AG04450 (cell line): ENCODE measurements around the gene ZNF285. TPM values are rescaled to one million over a fixed set of nuclear protein-coding genes. Genes with fewer than 3 reads are reported as not detected.
"Not testable (repeated sequence)": the region's sequence is repeated elsewhere in the genome, so short reads cannot be mapped to it uniquely, and the experiment has no call there.

Source experiments
- CTCF ChIA-PET: fragments of 300-600, 350-600 bp; formaldehyde crosslinking; extraction: SDS; loops from one replicate; lab custom pipeline; 2022; ENCODE audit warnings: antibody characterized with exemption, inconsistent platforms; lab: Charles Lee
- POLR2A ChIA-PET: fragments of 350-600 bp; formaldehyde crosslinking; extraction: SDS; loops from one replicate; lab custom pipeline; 2021; ENCODE audit warnings: antibody characterized with exemption, inconsistent platforms; lab: Yijun Ruan, JAX
- DNase-seq: peaks from one replicate; pipeline ENCODE4 v3.0.0-alpha.2; 2011; ENCODE audit warnings: low read depth, low spot score
- H3K27ac ChIP-seq: one replicate; pipeline ENCODE4 v1.5.1; 2012; ENCODE audit warnings: low read depth, low read length, control low read depth
- H3K27me3 ChIP-seq: one replicate; pipeline ENCODE4 v1.6.0; 2012; ENCODE audit warnings: low read length; ENCODE audit not compliant: control insufficient read depth, insufficient read depth
- H3K4me3 ChIP-seq: 2 replicates; pipeline ENCODE4 v1.5.1; 2011; ENCODE audit warnings: mild to moderate bottlenecking, low read depth, low read length, control low read depth
- H3K9me3 ChIP-seq: 2 replicates; pipeline ENCODE4 v1.5.1; 2012; ENCODE audit warnings: low read length; ENCODE audit not compliant: control insufficient read depth, insufficient read depth
- CTCF ChIP-seq: IDR thresholded peaks from 2 replicates; pipeline ENCODE4 v1.5.1; 2011; ENCODE audit warnings: low read depth, low read length, control low read depth, inconsistent platforms
- polyA plus RNA-seq: library from polyadenylated mRNA; depleted of rRNA; stranded (reverse); fragments of >200 nt; gene quantifications from 2 replicates; pipeline ENCODE4 v1.2.3, GENCODE V29; 2011

Gene ZNF285
- polyA plus RNA-seq, 1 experiment: 4.4 TPM

- Histone ChIP-seq H3K4me3 (no peak overlapping the region), H3K9me3 (peaks cover 55% of the 10 kb centered on the region), H3K27me3 (no peaks in the 10 kb centered on the region), H3K27ac (no peak overlapping the region)
- ChIA-PET POLR2A (no interaction called here), CTCF (no interaction called here)
- TF ChIP-seq CTCF: no peak
- no peak for DNase-seq
Measured at GRCh38 chr19:44430956-44431355, 29.5 kb upstream of the ZNF285 start.

GRCh38 chr19:44415553-44415952, 14.1 kb upstream of the ZNF285 start:
- H3K9me3 ChIP-seq: peaks cover 18% of the 10 kb centered on the region
- H3K27ac ChIP-seq, POLR2A ChIA-PET, DNase-seq, CTCF ChIA-PET, H3K27me3 ChIP-seq, H3K4me3 ChIP-seq: not testable (repeated sequence)

DNA sequence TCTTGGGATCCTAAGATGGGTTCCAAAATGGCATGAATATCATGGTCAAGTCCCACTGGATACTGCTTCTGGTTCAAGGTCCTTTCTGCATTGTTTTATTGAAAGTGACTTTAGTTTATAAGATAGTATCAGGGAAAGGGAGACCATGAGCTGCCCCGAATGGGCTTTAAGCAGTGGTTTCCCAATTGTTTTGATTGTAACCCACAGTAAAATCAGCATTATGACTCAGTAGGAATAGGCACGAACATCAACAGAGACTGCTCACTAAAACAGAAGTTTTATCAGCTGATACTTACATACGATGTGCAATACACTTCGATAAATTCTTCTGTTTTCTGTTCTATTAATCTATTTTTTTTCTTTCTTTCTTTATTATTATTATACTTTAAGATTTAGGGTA, 12.1 kb downstream of the ZNF285 start:
- CTCF ChIA-PET, H3K27ac ChIP-seq, H3K27me3 ChIP-seq, POLR2A ChIA-PET, H3K4me3 ChIP-seq, DNase-seq, H3K9me3 ChIP-seq: not testable (repeated sequence)

- CTCF ChIA-PET: interaction anchor here (0.6 kb wide), 2 partner anchors 11 to 75 kb away, joined by 3 read pairs; no protein-coding TSS in a partner anchor
- no peak for DNase-seq
- Histone ChIP-seq H3K27me3 (no peaks in the 10 kb centered on the region), H3K27ac (no peak overlapping the region), H3K9me3 (no peaks in the 10 kb centered on the region), H3K4me3 (no peak overlapping the region)
- POLR2A ChIA-PET: no interaction called here
- TF ChIP-seq CTCF: no peak
Measured at GRCh38 chr19:44374789-44375188, 26.6 kb downstream of the ZNF285 start.

DNA sequence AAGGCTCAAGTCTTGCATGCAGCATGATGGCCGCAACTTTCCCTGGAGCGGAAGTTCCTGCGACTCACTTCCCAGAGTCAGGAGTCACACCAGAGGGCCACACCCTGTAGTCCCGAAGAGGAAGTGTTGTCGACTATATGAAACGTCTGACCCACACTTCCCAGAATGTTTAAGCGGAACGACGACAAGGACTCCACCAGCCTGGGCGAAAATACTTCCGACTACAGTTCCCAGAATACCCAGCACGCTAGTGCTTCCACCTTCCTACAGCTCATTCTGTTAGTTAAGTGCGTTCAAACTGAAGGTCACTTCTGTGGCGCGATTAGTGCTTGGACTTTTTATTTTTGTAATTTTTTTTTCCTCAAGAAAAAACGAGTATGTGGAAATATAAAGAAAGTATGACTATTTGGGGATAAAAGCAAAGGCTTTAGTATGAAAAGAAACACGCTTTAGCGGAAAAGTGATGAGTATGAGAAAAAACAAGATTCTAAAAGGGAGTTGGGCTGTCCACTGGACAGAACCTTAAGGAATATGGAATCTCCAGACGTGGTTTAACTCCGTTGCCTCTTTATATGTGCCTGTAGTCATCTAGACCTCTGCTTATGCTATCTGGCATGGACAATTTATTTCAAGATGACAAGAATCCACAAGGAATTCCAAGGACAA, 29.5 kb downstream of the ZNF285 start:
- no peak overlapping the region for H3K4me3 ChIP-seq
- H3K9me3 ChIP-seq: peaks cover 3% of the 10 kb centered on the region; the same call in 1 of the 2 replicates
- no peak for TF ChIP-seq CTCF
- ChIA-PET CTCF (no interaction called here), POLR2A (no interaction called here)
- no peak overlapping the region for H3K27ac ChIP-seq
- H3K27me3 ChIP-seq: no peaks in the 10 kb centered on the region
- no peak for DNase-seq

DNA sequence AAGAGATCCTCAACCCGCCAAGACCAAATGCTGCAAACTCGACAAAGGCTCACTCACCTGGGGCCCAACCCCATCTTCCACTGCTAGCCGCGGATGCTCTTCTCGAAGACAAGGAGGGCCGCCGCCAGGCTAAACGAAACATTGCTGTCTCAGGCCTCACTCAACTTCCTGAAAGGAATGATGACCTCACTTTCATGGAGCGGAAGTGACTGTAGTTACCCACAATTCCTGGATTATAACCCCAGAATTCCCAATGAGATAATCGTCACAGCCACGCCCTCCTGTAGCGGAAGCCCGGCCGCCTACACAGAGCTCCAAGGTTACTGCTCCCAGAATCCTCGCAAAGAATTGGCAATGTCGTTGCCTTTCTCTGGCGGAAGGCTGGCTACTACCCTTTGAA, 34.4 kb downstream of the ZNF285 start:
- Histone ChIP-seq H3K27ac (no peak overlapping the region), H3K27me3 (no peaks in the 10 kb centered on the region), H3K4me3 (no peak overlapping the region), H3K9me3 (peaks cover 3% of the 10 kb centered on the region; the same call in 1 of the 2 replicates)
- DNase-seq: no peak
- POLR2A ChIA-PET: no interaction called here
- CTCF ChIA-PET: no interaction called here
- no peak for TF ChIP-seq CTCF
